ENCODE data around the gene CHTF8.
A peak's percentile ranks its signal among the peaks of the same experiment; 100 is the strongest.
"Not testable (repeated sequence)": the region's sequence is repeated elsewhere in the genome, so short reads cannot be mapped to it uniquely, and the experiment has no call there.

The CHTF8 gene, protein sequence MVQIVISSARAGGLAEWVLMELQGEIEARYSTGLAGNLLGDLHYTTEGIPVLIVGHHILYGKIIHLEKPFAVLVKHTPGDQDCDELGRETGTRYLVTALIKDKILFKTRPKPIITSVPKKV

GRCh38 chr16:69132424-69133252 is at the start of gene CHTF8, which contains the start of gene UTP4:
TSS of gene CHTF8 (minus strand) at chr16:69132588. CDS start at chr16:69121458, 11,130 bp downstream.
TSS of gene UTP4 (plus strand) at chr16:69132649. CDS start at chr16:69133460, 811 bp downstream.
- no peak for DNase-seq

GRCh38 chr16:69180011-69180338 is 47.6 kb upstream of the CHTF8 start:
- no peak for DNase-seq

DNA sequence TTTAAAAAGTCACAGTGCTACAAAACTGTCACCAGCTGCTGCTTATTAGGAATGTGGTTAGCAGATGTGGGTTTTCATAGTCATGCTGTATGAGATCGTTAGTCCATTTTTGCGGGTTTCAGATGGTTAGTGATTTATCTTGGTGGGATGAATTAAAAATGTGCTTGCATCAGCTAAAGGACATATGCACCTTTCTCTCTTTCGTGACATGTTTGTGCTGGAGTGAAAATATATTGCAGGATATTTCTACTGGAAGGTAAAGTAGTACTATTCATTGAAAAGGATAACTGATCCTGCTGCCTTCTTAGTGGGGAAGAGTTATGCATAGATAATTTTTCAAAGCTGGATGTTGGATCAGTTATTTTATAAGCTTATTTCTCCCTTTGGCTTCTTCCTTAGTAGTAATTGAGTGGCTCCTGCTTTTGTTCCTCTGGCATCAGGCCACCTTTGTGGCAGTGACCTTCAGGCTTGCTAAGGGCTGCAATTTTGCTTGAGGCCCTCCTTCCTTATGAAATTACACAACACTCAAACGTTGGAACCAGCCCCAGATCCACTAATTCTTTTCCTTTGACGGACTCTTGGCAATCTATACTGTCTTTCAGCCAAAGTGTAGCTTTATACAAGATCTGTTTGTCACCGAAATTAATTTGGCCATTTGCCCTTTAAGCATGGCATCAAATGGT is 47.1 kb upstream of the CHTF8 start:
- DNase-seq, result no peak

DNA sequence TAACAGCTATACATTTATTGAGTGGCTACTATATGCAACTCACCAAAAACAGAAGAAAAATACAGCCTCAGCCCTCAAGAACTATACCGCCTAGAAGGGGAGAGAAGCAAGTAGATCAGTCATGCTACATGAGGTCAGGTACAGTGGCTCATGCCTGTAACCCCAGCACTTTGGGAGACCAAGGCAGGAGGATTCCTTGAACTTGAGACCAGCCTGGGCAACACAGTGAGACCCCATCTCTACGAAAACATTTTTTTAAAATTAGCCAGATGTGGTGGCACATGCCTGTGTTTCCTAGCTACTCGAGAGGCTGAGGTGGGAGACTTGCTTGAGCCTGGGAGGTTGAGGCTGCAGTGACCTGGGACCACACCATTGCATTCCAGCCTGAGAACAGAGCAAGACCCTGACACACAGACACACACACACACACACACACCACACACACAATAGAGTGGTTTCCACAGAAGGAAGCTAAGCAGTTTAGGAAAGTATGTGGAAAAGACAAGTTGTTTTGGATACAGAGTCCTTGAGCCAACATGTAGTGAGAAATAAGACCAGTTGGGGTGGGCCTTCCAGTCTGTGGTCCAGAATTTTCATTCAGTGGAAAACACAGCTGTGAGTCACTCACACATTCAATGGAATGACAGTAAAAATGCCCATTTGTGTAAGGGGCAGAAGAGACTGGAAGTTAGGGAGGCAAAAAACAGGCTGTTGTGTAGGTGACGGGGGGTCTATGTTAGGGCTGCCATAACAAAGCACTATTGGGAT is 43.8 kb upstream of the CHTF8 start:
- DNase-seq, result no peak

DNA sequence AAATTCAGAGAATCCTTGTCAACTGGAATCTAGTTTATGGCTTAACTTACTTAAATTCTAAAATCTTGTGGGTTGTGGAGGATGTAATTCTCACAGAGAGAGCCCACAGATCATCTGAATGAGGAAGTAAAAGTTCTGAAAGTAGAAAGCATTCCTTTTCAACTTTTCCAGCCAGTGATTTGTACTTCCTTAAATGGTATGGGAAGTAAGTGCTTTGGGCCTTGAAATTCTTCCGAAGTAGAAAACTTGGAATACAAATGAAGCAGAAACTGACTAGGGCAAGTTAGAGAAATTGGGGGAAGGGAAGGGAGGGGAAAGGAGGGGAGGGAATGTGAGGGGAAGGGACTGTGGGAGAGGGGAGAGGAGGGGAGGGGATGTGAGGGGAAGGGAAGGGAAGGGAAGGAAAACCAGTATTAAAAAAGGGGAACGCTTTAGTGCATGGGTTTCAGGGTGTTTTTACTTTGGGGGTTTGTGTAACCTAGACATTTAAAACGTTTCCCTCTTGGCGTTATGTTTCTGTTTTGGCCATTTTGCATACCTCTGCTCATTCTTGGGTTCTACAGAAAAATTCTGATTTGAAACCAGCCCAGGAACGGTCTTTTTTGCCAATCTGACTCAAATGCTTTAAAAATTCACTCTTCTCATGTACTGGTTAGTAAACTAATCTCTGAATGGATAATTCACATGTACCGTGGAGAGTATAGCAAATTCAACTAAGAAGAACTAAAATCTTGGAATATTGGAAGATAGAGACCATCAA is 39.1 kb upstream of the CHTF8 start:
- no peak for DNase-seq

DNA sequence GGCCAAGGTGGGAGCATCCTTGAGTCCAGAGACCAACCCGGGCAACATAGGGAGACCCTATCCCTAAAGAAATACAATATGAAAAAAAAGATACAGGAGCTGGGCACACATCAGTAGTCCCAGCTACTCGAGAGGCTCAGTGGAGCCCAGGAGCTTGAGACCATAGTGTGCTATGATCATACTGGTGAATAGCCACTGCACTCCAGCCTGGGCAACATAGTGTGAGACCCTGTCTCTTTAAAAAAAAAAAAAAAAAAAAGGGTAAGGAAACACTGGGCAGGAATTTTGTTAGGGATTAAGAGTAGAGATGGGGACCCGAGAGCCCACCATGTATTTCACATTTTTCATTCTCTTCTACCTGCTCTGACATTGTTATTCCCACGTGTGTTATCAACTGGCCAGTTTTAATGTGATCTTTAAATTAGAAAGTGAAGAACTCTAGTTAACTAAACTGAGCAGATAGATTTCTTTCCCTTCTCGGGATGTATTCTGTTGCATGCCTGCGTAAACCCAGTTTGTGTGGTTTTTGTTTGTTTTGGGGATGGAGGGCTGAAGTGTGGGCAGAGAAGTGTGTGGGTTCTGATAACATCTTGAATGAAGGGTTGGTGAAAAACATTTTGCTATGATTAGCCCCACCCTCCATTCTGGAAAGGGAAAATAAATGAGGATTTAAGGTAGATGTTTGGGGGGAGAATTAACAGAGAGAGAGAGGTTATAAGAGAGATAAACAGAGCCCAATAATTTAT is 37.4 kb upstream of the CHTF8 start:
- DNase-seq, result no peak

GRCh38 chr16:69169051-69169450 is 36.7 kb upstream of the CHTF8 start:
- no peak for DNase-seq

DNA sequence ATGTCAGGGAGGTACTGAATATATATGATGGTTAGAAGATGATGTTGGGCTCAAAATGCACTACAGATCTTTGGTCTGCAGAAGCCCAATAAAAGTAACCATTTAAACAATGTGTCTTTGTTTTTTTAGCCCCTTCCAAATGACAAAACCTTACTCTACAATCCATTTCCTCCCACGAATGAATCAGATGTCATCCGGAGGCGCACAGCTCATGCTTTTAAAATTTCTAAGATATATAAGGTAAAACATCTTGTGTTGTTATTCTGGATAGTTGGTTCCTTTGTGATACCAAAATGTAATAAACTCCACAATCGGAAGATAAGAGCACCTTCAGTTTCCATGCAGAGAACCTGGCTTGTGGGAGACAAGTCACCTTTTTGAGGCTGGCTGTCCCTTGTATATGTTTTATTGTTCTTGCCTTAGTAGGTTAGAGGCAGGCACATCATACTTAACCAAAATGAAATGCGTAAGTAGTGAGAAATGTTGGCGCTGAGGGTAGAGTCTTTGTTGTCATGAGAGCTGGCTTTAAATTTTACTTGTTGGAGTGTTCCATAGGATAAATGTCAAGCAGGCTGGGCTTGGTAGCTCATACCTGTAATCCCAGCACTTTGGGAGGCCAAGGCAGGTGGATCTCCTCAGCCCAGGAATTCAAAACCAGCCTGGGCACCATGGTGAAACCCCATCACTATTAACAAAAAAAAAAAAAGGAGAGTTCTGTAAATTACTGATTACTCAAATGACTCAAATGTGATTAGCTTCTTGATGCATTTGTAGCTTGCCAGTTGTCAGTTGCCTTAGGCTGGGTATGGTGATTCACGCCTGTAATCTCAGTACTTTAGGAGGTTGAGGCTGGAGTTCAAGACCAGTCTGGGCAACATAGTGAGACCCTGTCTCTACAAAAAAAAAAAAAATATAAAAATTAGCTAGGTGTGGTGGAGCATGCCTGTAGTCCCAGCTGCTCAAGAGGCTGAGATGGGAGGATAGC is 34.9 kb upstream of the CHTF8 start:
- no peak for DNase-seq

DNA sequence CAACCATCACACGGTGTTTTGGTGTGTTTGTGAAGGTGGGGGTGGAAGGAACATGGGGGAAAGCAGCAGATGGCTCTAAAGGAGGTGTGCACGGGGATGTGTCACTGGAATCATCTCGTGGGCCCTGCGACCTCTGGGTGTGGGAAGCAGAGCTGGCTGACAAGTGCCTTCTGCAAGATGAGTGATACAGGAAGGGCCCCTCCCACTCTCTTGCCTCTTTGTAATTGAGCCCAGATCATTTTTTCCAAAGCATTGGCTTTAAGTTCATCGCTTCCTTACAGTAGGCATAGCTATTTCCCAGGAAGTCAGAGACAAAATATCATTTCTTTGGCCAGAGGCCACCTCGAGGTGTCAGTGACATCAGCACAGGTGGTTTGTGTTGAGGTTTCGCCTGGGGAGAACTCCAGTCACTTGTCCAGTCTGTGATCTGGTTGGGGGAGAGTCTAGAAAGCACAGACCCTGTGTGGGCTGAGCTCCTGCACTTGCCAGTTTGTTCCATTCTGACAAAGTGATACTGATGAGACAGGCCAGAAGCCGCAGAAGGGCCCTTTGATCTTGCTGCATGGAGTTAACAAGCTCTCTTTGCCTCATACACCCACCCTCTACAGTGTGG is 33.9 kb upstream of the CHTF8 start:
- no peak for DNase-seq

GRCh38 chr16:69165584-69165983 is 33.2 kb upstream of the CHTF8 start:
- DNase-seq, result no peak

- no peak for DNase-seq
Observed at GRCh38 chr16:69160192-69160591, 27.8 kb upstream of the CHTF8 start.

DNA sequence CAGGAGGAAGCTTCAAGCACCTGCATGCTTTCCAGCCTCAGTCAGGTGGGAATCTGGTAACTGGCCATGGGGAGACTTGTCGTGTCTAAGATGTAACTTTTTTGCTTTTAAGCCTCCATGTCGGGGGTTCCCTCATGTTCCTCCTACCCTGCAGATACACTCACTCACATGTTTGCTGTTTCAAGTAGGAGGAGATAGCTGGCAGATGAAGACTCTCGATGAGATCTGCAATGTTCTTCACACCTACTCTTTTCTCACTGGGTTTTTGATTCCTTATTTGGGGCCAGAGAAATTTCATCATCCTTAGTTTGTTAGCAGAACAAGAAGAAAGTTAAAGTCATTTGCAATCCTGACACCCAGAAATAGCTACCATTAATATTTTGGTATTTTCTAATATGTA is 24.8 kb upstream of the CHTF8 start:
- no peak for DNase-seq

DNA sequence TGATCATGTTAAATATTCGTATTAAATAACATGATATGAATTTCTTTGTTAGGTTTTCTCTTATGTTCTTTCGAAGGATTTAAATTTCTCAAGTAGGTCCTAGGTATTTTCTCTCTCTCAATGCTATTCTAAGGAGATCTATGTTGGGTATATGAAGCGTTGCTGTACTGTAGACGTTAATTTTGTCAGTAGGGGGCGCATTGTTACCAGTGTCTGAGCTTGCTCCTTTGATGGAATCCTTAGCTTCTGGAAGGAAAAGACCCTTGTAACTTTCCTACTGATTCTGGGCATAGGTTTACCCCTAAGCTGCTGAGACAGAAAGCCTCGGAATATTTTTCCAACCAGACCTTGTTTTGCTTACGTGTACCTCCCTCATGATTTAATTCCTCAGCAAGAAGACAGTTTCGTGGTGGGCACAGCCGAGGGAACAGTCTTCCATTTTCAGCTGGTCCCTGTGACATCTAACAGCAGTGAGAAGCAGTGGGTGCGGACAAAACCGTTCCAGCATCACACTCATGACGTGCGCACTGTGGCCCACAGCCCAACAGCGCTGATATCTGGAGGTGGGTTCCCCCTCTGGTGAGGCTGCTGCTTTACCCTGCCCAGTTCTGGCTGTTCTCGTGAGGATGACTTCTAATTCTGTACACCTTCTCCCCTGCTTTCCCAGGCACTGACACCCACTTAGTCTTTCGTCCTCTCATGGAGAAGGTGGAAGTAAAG is 17.9 kb upstream of the CHTF8 start:
- peak; percentile 15 for DNase-seq

DNA sequence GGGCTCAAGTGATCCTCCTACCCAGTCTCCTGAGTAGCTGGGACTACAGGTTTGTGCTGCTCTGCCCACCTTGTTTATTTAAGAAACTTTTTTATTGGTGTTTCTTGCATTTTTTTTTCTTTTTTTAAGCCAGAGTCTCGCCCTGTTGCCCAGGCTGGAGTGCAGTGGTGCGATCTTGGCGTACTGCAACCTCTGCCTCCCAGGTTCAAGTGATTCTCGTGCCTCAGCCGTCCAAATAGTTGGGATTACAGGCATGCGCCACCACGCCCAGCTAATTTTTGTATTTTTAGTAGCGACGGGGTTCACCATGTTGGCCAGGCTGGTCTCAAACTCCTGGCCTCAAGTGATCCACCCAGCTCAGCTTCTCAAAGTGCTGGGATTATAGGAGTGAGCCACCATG is 17.2 kb upstream of the CHTF8 start:
- DNase-seq, result not testable (repeated sequence)

DNA sequence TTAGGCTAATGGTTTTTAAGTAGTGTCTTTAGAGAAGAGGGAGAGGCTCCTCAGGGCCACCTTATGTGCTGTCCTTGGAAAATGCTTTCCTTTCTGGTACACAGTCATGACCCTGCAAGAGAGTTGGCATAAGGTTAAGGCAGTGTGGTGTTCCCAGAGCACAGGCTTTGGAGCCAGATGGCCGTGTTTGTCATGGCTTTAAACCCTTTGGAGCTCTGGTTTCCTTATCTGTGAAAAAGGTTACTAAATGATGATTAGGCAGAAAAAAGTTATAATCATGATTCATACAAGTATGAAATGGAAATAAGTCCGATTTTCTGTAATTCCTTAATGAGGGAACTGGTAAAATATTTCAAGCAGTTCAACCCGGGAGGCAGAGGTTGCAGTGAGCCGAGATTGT is 13.3 kb upstream of the CHTF8 start:
- no peak for DNase-seq

- DNase-seq, result no peak
Observed at GRCh38 chr16:69143116-69143515, 10.7 kb upstream of the CHTF8 start.

GRCh38 chr16:69141936-69142335 is 9.5 kb upstream of the CHTF8 start:
- DNase-seq, result no peak

DNA sequence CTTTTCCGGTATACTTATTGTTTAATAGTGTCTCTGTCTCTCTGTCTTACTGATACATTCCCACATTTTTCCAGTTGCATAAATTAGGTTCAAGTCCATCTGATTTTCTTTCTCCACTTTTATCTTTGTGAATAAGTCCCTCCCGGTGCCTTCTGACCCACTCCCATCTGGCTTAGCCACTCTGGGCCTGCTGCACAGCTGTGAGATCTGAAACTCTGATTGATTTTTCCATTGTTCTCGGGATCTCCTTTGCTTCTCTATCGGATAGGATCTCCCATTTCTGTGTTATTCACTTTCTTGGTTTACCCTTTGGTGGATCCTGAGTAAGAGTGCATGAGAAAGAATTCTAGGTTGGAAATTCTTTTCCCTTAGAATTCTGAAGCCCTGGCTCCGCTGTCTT is 8.6 kb upstream of the CHTF8 start:
- DNase-seq, result no peak

DNA sequence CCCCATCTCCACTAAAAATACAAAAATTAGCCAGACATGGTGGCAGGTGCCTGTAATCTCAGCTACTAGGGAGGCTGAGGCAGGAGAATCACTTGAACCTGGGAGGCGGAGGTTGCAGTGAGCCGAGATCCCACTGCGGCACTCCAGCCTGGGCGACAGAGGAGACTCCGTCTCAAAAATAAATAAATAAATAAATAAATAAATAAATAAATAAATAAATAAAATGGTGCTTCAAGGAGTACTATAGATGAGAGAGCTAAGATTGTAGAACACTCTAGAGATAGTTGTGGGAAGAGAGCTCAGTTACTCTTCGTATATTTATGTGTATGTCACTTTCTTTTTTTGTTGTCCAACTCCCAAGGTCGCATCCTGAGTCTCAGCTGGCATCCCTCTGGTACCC is 7.1 kb upstream of the CHTF8 start:
- not testable (repeated sequence) for DNase-seq

Data from NCI-H1417 treated with DMSO at 0.1 percent for 48 hours (cell line).